GM23338 (cell line): ENCODE results near the gene REV3L. TPM values are rescaled to one million over a fixed set of nuclear protein-coding genes. Genes with fewer than 3 reads are reported as not detected.

ENCODE experiments used
- ATAC-seq: fragments of 200-7000 bp; cut with Tn5 transposase; 3 replicates; pipeline ENCODE4 v1.9.1; 2020
- DNase-seq: peaks from one replicate; pipeline ENCODE4 v3.0.0-alpha.2; 2015; ENCODE audit warnings: low spot score
- H2AFZ ChIP-seq: fragments of 200-600 bp; sonication (generic); 2 replicates; pipeline ENCODE4 v1.8.0; 2016; ENCODE audit warnings: antibody characterized with exemption, mild to moderate bottlenecking, moderate library complexity
- H3F3A ChIP-seq: fragments of 200-600 bp; sonication (generic); replicated peaks from 2 replicates; pipeline ENCODE4 v1.8.0; 2017; ENCODE audit warnings: antibody characterized with exemption, mixed run types, low read depth
- H3K27ac ChIP-seq: fragments of 200-600 bp; sonication (generic); 2 replicates; pipeline ENCODE4 v1.6.1; 2016; ENCODE audit warnings: low read depth
- H3K27me3 ChIP-seq: fragments of 200-600 bp; sonication (generic); 2 replicates; pipeline ENCODE4 v1.8.0; 2016; ENCODE audit warnings: mild to moderate bottlenecking, mixed run types, moderate library complexity; ENCODE audit not compliant: insufficient read depth
- H3K36me3 ChIP-seq: fragments of 200-600 bp; sonication (generic); 2 replicates; pipeline ENCODE4 v1.8.0; 2016; ENCODE audit warnings: mild to moderate bottlenecking; ENCODE audit not compliant: insufficient read depth
- H3K4me1 ChIP-seq: fragments of 200-600 bp; sonication (generic); 2 replicates; pipeline ENCODE4 v1.8.0; 2016; ENCODE audit warnings: mild to moderate bottlenecking, moderate library complexity; ENCODE audit not compliant: insufficient read depth
- H3K4me2 ChIP-seq: fragments of 200-600 bp; sonication (generic); 2 replicates; pipeline ENCODE4 v1.7.1; 2017; ENCODE audit warnings: mixed run types
- H3K4me3 ChIP-seq: fragments of 200-600 bp; sonication (generic); 2 replicates; pipeline ENCODE4 v1.6.1; 2016; ENCODE audit warnings: mixed run types
- H3K79me2 ChIP-seq: fragments of 200-600 bp; sonication (generic); replicated peaks from 2 replicates; pipeline ENCODE4 v1.8.0; 2017; ENCODE audit warnings: mild to moderate bottlenecking; ENCODE audit not compliant: insufficient read depth
- H3K9me2 ChIP-seq: fragments of 200-600 bp; sonication (generic); 2 replicates; pipeline ENCODE4 v1.8.0; 2017; ENCODE audit not compliant: insufficient read depth
- H4K20me1 ChIP-seq: fragments of 200-600 bp; sonication (generic); replicated peaks from 2 replicates; pipeline ENCODE4 v1.8.0; 2017; ENCODE audit warnings: mild to moderate bottlenecking; ENCODE audit not compliant: insufficient read depth
- H3K27ac Mint-ChIP-seq: 2 replicates; pipeline ENCODE4 v1.8.0; 2020; ENCODE audit warnings: inconsistent platforms, mild to moderate bottlenecking, moderate library complexity, mixed read lengths
- H3K27me3 Mint-ChIP-seq: 3 replicates; pipeline ENCODE4 v1.8.0; 2022; ENCODE audit warnings: low read depth, mild to moderate bottlenecking, moderate library complexity, mixed read lengths, inconsistent platforms; ENCODE audit not compliant: insufficient read depth, poor library complexity
- H3K36me3 Mint-ChIP-seq: 3 replicates; pipeline ENCODE4 v1.8.0; 2021; ENCODE audit warnings: low read depth, mild to moderate bottlenecking, inconsistent platforms, moderate library complexity, mixed read lengths
- H3K4me1 Mint-ChIP-seq: 3 replicates; pipeline ENCODE4 v1.8.0; 2020; ENCODE audit warnings: mild to moderate bottlenecking, inconsistent platforms, mixed read lengths
- H3K4me3 Mint-ChIP-seq: 3 replicates; pipeline ENCODE4 v1.8.0; 2021; ENCODE audit warnings: moderate library complexity, mild to moderate bottlenecking, inconsistent platforms, mixed read lengths
- H3K9me3 Mint-ChIP-seq: 3 replicates; pipeline ENCODE4 v1.8.0; 2020; ENCODE audit warnings: moderate library complexity, mild to moderate bottlenecking, inconsistent platforms, mixed read lengths
- CREB1 ChIP-seq: fragments of 250-450 bp; sonication (Bioruptor Pico); IDR thresholded peaks from 2 replicates; pipeline ENCODE4 v1.5.0; 2020; ENCODE audit warnings: low read depth, mild to moderate bottlenecking, moderate library complexity
- CTCF ChIP-seq, 2 experiments: fragments of 200-600 bp in 1 of 2; sonication (generic) in 1 of 2; conservative IDR thresholded peaks; 2 replicates each; pipeline versions ENCODE4 v1.5.1 to v1.6.1; 2016 to 2017; ENCODE audit warnings: antibody characterized with exemption in 2 of 2, low read depth in 2 of 2, mild to moderate bottlenecking in 2 of 2, moderate library complexity in 1 of 2
- ETS1 ChIP-seq: IDR thresholded peaks from 2 replicates; pipeline ENCODE4 v1.6.1; 2016; ENCODE audit warnings: antibody characterized with exemption
- EZH2 ChIP-seq: fragments of 200-600 bp; sonication (generic); IDR thresholded peaks from one replicate; pipeline ENCODE4 v1.8.0; 2017; ENCODE audit warnings: antibody characterized with exemption, mild to moderate bottlenecking, low read depth; ENCODE audit not compliant: unreplicated experiment
- EZH2phosphoT487 ChIP-seq: fragments of 200-600 bp; sonication (generic); IDR thresholded peaks from one replicate; pipeline ENCODE4 v1.8.1; 2018; ENCODE audit warnings: antibody characterized with exemption; ENCODE audit not compliant: unreplicated experiment
- JUNB ChIP-seq: IDR thresholded peaks from one replicate; pipeline ENCODE4 v1.6.1; 2016; ENCODE audit warnings: antibody characterized with exemption; ENCODE audit not compliant: unreplicated experiment
- NANOG ChIP-seq: IDR thresholded peaks from 2 replicates; pipeline ENCODE4 v1.6.1; 2016; ENCODE audit warnings: antibody characterized with exemption, borderline replicate concordance
- POLR2AphosphoS5 ChIP-seq: IDR thresholded peaks from 2 replicates; pipeline ENCODE4 v1.6.1; 2016; ENCODE audit warnings: antibody characterized with exemption, low read depth
- REST ChIP-seq: IDR thresholded peaks from one replicate; pipeline ENCODE4 v1.6.1; 2018; ENCODE audit warnings: antibody characterized with exemption; ENCODE audit not compliant: unreplicated experiment
- STAT1 ChIP-seq: IDR thresholded peaks from one replicate; pipeline ENCODE4 v1.6.1; 2016; ENCODE audit warnings: antibody characterized with exemption; ENCODE audit not compliant: unreplicated experiment
- ZNF114 ChIP-seq: fragments of 250-450 bp; sonication (Bioruptor Pico); IDR thresholded peaks from 2 replicates; pipeline ENCODE4 v1.5.0; 2020; ENCODE audit warnings: mild to moderate bottlenecking, moderate library complexity
- ZNF331 ChIP-seq: fragments of 250-450 bp; sonication (Bioruptor Pico); IDR thresholded peaks from 2 replicates; pipeline ENCODE4 v1.5.0; 2020; ENCODE audit warnings: low read depth, mild to moderate bottlenecking, moderate library complexity
- ZNF462 ChIP-seq: fragments of 250-450 bp; sonication (Bioruptor Pico); IDR thresholded peaks from 2 replicates; pipeline ENCODE4 v1.5.0; 2020; ENCODE audit warnings: mild to moderate bottlenecking, moderate library complexity
- polyA plus RNA-seq: library from polyadenylated mRNA; unstranded; fragments of >200 nt; fragmentation: Nextera tagmentation; extraction: Ambion mirVana; gene quantifications from 2 replicates; pipeline ENCODE4 v1.2.1, GENCODE V29; 2016
- total RNA-seq: library from RNA; depleted of rRNA; stranded (reverse); fragments of >200 nt; shearing (Covaris generic); gene quantifications from 2 replicates; pipeline ENCODE4 v1.2.3, GENCODE V29; 2014

REV3L gene
- total and polyA plus RNA-seq, 2 experiments from 2014 or later = 8.3 to 13.1 TPM

- H3K4me1 Mint-ChIP-seq = no peaks in the 10 kb centered on the region
- Histone ChIP-seq H3F3A (no peaks in the 10 kb centered on the region), H4K20me1 (no peaks in the 10 kb centered on the region), H3K4me1 (no peaks in the 10 kb centered on the region), H3K27me3 (no peaks in the 10 kb centered on the region), H2AFZ (no peak overlapping the region), H3K36me3 (no peaks in the 10 kb centered on the region), H3K79me2 (no peaks in the 10 kb centered on the region), H3K27ac (no peak overlapping the region), H3K4me2 (no peak overlapping the region), H3K9me2 (no peaks in the 10 kb centered on the region), H3K4me3 (no peak overlapping the region)
- H3K27ac Mint-ChIP-seq = no peak overlapping the region
- H3K4me3 Mint-ChIP-seq = no peak overlapping the region
- ATAC-seq (no peak), DNase-seq (no peak)
- no peaks in the 10 kb centered on the region for H3K27me3 Mint-ChIP-seq
- TF ChIP-seq STAT1 (no peak), ZNF331 (CRISPR knock-in tag) (no peak), REST (no peak), ZNF462 (CRISPR knock-in tag) (no peak), ZNF114 (no peak), CREB1 (CRISPR knock-in tag) (no peak), JUNB (no peak), EZH2 (no peak), NANOG (no peak), POLR2AphosphoS5 (no peak), EZH2phosphoT487 (no peak), ETS1 (no peak), CTCF (conservative IDR thresholded peaks at IDR 0.05; ENCODE audit: low read depth in 2 of 2) (no peak)
- H3K9me3 Mint-ChIP-seq = no peaks in the 10 kb centered on the region
- peaks cover 12% of the 10 kb centered on the region; the same call in 2 of the 3 replicates for H3K36me3 Mint-ChIP-seq
Measured at GRCh38 chr6:111407686-111408085, 75.3 kb downstream of the REV3L start.
